GM18951 (cell line): ENCODE measurements around the gene KIF1B.
"Not testable (repeated sequence)": the region's sequence is repeated elsewhere in the genome, so short reads cannot be mapped to it uniquely, and the experiment has no call there.

Experiments used
- POLR2A ChIP-seq: IDR thresholded peaks from 4 replicates; pipeline ENCODE4 v1.6.1; 2011; ENCODE audit warnings: mild to moderate bottlenecking; ENCODE audit not compliant: insufficient read length, insufficient read depth; ENCODE audit errors: extremely low read depth
- in situ Hi-C: fragments of 300-500 bp; cut with MboI; formaldehyde crosslinking; loops from one replicate; pipeline ENCODE4 v1.12.0; 2022; ENCODE audit warnings: low sequenced_read_pairs, mixed read lengths, inconsistent platforms; ENCODE audit not compliant: unreplicated experiment

KIF1B gene

DNA sequence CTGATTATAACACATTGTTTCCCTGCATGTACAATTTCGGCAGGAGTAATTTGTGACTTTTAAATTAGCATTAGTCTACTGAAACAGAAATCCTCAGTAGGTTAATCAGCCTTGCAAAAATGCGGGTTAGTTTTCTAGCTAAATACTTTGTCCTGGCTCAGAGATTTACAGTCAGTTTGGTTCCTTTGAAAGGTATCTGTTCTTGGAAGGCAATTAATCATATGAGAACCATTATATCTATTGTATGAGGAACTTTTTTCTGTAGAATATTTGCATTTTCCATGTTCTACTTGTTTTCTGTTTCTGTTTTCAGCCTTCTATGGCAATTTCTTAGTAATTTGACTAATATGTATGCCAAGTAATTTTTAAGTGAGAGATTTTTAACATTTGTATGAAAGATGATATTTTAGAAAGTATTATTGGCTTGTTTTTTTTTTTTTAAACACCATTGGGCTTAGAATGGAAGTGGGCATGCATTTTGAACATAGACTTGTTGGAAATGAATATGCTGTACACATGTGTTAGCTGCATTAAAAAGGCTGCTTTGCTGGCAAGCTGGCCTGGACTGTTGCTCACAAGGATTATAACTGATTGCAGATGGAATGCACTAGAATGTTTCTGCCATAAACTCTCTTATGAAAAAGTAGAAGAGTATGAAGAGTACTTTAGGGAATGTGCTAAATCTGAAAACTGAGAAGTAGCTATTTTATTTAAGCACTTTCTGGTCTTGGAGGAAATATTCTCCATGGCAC, 26.2 kb downstream of the KIF1B start:
- no peak for TF ChIP-seq POLR2A
- in situ Hi-C loops: no loop called here

DNA sequence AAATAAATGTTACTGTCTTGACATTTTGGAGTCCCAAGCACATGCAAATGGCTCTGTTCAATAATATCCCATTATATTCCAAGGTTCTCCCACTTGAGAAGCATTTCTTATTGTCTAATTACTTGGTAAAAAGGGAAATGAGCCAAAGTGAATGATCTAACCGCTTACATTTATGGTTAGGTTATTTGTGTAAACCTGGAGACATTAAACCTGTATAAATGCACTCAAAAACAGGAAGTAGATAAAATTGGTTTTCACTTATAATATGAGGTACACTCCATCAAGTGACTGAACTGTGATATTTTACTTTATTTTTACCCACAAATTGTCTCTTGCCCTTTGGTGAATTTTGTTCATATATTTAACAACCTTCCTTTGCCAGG, 26.8 kb downstream of the KIF1B start:
- in situ Hi-C loops: no loop called here
- TF ChIP-seq POLR2A: no peak

- TF ChIP-seq POLR2A: no peak
- in situ Hi-C loops: no loop called here
These were observed 31.8 kb downstream of the KIF1B start for GRCh38 chr1:10242135-10242534.

DNA sequence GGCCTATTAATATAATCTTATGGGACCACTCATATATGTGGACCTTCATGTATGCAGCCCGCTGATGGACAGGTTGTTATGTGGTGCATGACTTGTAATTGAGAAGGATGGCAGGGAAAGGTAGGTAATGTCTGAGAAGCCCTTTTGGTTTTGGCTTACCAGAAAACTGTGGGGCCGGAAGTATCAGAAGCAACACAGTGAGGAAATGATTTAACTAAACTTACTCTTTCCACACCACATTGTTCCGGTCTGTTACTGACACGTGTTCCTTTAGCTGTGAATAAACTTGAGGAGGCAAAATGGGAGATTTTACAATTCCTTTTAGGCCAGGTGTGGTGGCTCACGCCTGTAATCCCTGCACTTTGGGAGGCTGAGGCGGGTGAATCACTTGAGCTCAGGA, 32.4 kb downstream of the KIF1B start:
- in situ Hi-C loops: no loop called here
- no peak for TF ChIP-seq POLR2A

GRCh38 chr1:10245674-10246073, 35.3 kb downstream of the KIF1B start:
- in situ Hi-C loops: no loop called here
- no peak for TF ChIP-seq POLR2A

GRCh38 chr1:10249808-10250457, 39.6 kb downstream of the KIF1B start:
- in situ Hi-C loops: no loop called here
- no peak for TF ChIP-seq POLR2A

DNA sequence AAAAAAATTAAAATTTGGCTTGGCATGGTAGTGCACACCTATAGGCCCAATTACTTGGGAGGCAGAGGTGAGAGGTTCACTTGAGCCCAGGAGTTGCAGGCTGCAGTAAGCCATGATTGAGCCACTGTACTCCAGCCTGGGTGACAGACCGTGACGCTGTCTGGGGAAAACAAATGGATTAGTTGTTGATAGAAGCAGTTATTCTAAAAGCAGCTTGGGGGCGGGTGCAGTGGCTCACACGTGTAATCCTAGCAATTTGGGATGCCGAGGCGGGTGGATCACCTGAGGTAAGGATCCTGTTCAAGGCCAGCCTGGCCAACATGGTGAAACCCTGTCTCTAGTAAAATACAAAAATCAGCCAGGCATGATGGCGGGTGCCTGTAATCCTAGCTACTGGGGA, 40.3 kb downstream of the KIF1B start:
- no peak for TF ChIP-seq POLR2A
- in situ Hi-C loops: no loop called here

DNA sequence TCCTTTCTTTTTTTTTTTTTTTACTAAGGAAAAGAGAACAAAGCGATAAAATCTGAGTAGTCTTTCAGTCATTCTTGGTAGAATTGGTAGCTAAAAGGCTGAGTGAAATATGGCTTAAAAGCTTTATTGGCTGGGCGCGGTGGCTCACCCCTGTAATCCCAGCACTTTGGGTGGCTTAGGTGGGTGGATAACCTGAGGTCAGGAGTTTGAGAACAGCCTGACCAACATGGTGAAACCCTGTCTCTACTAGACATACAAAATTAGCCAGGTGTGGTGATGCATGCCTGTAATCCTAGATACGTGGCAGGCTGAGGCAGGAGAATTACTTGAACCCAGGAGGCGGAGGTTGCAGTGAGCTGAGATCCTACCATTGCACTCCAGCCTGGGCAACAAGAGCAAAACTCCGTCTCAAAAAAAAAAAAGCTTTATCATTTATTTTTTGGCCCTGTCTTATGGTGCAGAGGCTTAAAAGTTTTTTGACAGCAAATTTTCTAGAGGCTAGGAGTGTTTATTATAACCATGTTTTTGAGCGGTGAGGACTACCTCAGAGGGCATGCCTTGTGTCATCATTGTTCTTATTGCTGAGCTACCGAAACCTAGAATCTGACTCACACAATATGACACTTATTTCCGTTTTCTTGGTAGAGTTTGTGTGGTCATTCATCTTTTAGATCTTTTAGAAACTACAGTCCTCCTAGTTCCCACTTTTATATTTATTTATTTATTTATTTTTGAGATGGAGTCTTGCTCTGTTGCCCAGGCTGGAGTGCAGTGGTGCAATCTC, 41.1 kb downstream of the KIF1B start:
- in situ Hi-C loops: not testable (repeated sequence)

DNA sequence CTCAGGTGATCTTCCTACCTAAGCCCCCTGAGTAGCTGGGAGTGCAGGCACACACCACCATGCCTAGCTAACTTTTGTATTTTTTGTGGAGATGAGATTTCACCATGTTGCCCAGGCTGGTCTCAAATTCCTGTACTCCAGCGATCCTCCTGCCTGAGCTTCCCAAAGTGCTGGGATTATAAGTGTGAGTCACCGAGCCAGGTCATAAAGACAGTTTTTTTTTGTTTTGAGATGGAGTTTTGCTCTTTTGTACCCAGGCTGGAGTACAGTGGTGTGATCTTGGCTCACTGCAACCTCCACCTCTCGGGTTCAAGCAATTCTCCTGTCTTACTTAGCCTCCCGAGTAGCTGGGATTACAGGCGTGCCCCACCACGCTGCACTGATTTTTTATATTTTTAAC, 42.1 kb downstream of the KIF1B start:
- TF ChIP-seq POLR2A: no peak
- in situ Hi-C loops: no loop called here

DNA sequence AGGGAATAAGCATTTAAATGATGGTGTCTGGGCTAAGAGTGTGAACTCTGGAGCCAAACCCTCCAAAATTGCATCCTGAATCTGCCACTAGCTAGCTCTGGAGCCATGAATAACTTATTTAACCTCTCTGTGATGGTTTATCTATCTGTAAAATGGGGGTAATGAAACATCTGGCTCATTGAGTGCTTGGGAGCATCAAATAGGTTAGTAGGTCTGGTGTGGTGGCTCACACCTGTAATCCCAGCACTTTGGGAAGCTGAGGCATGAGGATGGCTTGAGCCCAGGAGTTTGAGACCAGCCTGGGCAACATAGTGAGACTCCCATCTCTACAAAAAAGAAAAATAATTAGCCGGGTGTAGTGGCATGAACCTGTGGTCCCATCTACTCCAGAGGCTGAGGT, 42.8 kb downstream of the KIF1B start:
- in situ Hi-C loops: no loop called here
- no peak for TF ChIP-seq POLR2A

DNA sequence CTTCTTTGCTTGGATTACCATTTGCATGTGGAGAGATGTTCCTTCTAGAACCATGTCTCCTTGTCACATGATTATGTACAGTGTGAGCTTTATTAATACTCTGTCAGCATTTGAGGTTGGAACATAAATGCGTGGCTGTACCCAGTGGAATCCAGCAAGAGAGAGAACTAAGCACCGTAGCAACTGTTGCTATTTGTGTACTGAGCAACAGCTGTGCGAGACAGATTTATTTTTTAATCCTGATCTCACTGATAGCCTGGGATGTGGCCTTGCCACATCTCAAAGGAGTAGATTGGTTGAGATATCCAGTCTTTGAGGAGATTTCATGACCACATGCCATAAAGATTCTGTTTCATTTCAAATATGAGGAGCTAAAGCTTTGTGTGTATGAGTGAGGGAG, 43.4 kb downstream of the KIF1B start:
- TF ChIP-seq POLR2A: no peak
- in situ Hi-C loops: no loop called here

GRCh38 chr1:10257851-10258250, 47.5 kb downstream of the KIF1B start:
- in situ Hi-C loops: no loop called here
- TF ChIP-seq POLR2A: no peak

DNA sequence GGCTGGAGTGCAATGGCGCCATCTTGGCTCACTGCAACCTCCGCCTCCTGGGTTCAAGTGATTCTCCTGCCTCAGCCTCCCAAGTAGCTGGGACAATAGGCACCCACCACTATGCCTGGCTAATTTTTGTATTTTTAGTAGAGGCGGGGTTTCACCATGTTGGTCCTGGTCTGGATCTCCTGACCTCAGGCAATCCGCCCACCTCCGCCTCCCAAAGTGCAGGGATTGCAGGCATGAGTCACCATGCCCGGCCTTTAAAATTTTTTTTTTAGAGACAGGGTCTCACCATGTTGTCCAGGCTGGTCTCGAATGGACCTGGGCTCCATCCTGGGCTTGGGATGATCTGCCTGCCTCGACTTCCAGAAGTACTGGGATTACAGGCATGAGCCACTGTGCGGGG, 49.2 kb downstream of the KIF1B start:
- in situ Hi-C loops: not testable (repeated sequence)
